GM23248 (cell line): ENCODE measurements around the gene CDK8. TPM values are rescaled to one million over a fixed set of nuclear protein-coding genes. Genes with fewer than 3 reads are reported as not detected.

ENCODE experiments used
- DNase-seq: peaks from one replicate; pipeline ENCODE4 v3.0.0-alpha.2; 2015
- H2AFZ ChIP-seq: fragments of 200-600 bp; sonication (generic); 2 replicates; pipeline ENCODE4 v1.6.1; 2016; ENCODE audit warnings: antibody characterized with exemption
- H3F3A ChIP-seq: fragments of 200-600 bp; sonication (generic); 2 replicates; pipeline ENCODE4 v1.6.1; 2016; ENCODE audit warnings: mild to moderate bottlenecking, antibody characterized with exemption, mixed run types; ENCODE audit not compliant: insufficient read depth
- H3K27ac ChIP-seq: fragments of 200-600 bp; sonication (generic); 2 replicates; pipeline ENCODE4 v1.5.1; 2016; ENCODE audit warnings: mild to moderate bottlenecking
- H3K27me3 ChIP-seq: fragments of 200-600 bp; sonication (generic); replicated peaks from 2 replicates; pipeline ENCODE4 v1.6.1; 2016; ENCODE audit warnings: mild to moderate bottlenecking; ENCODE audit not compliant: insufficient read depth
- H3K36me3 ChIP-seq: fragments of 200-600 bp; sonication (generic); 2 replicates; pipeline ENCODE4 v1.6.1; 2016; ENCODE audit warnings: low read depth, mild to moderate bottlenecking
- H3K4me1 ChIP-seq: fragments of 200-600 bp; sonication (generic); 2 replicates; pipeline ENCODE4 v1.6.1; 2016; ENCODE audit warnings: mild to moderate bottlenecking; ENCODE audit not compliant: insufficient read depth
- H3K4me2 ChIP-seq: fragments of 200-600 bp; sonication (generic); one replicate; pipeline ENCODE4 v1.6.1; 2016; ENCODE audit warnings: mild to moderate bottlenecking; ENCODE audit not compliant: unreplicated experiment
- H3K4me3 ChIP-seq: fragments of 200-600 bp; sonication (generic); 2 replicates; pipeline ENCODE4 v1.5.1; 2016; ENCODE audit warnings: mild to moderate bottlenecking
- H3K79me2 ChIP-seq: fragments of 200-600 bp; sonication (generic); 2 replicates; pipeline ENCODE4 v1.6.1; 2016; ENCODE audit warnings: mild to moderate bottlenecking; ENCODE audit not compliant: insufficient read depth
- H3K9ac ChIP-seq: fragments of 200-600 bp; sonication (generic); 2 replicates; pipeline ENCODE4 v1.6.1; 2016; ENCODE audit warnings: mild to moderate bottlenecking
- H3K9me2 ChIP-seq: fragments of 200-600 bp; sonication (generic); 2 replicates; pipeline ENCODE4 v1.6.1; 2016; ENCODE audit warnings: mixed run types, mild to moderate bottlenecking, moderate library complexity; ENCODE audit not compliant: insufficient read depth
- H3K9me3 ChIP-seq: fragments of 200-600 bp; sonication (generic); one replicate; pipeline ENCODE4 v1.6.1; 2017; ENCODE audit warnings: low read depth
- H4K20me1 ChIP-seq: fragments of 200-600 bp; sonication (generic); 2 replicates; pipeline ENCODE4 v1.6.0; 2016; ENCODE audit not compliant: insufficient read depth
- EZH2 ChIP-seq: fragments of 200-600 bp; sonication (generic); IDR thresholded peaks from 2 replicates; pipeline ENCODE4 v1.6.1; 2018; ENCODE audit warnings: antibody characterized with exemption, mild to moderate bottlenecking; ENCODE audit not compliant: insufficient read depth, poor library complexity, severe bottlenecking
- EZH2phosphoT487 ChIP-seq: fragments of 200-600 bp; sonication (generic); IDR thresholded peaks from 2 replicates; pipeline ENCODE4 v1.6.1; 2018; ENCODE audit warnings: antibody characterized with exemption, moderate library complexity, mild to moderate bottlenecking, low read depth; ENCODE audit not compliant: insufficient read depth
- WGBS, 2 experiments: methylation state at CpG; one replicate each; pipeline ENCODE4 v1.1.6; 2015 to 2017; ENCODE audit warnings: low lambda C conversion rate in 2 of 2, low coverage in 1 of 2; ENCODE audit errors: missing lambda C conversion rate in 2 of 2; 5-methylcytosine and 5-hydroxymethylcytosine counted together
- in situ Hi-C: fragments of 300-500 bp; cut with MboI; formaldehyde crosslinking; loops from 2 replicates; pipeline ENCODE4 v1.15.0; 2020
- polyA plus RNA-seq: library from polyadenylated mRNA; unstranded; fragments of >200 nt; fragmentation: Nextera tagmentation; extraction: Ambion mirVana; gene quantifications from 2 replicates; pipeline ENCODE4 v1.2.1, GENCODE V29; 2016
- total RNA-seq: library from RNA; depleted of rRNA; stranded (reverse); fragments of >200 nt; shearing (Covaris generic); gene quantifications from 2 replicates; pipeline ENCODE4 v1.2.3, GENCODE V29; 2014

The CDK8 gene
- total and polyA plus RNA-seq, 2 experiments from 2014 or later, result 5.1 to 11.9 TPM

- no peak for DNase-seq
- H3K27me3 ChIP-seq, result no peaks in the 10 kb centered on the region
- H3K27ac ChIP-seq, result no peak overlapping the region
- H3K4me3 ChIP-seq, result no peak overlapping the region
- in situ Hi-C loops, result no loop called here
- H2AFZ ChIP-seq, result 0 out of 2 replicates have a peak overlapping the region, but pooled peaks have one; percentile 60
- no peaks in the 10 kb centered on the region for H3K9me2 ChIP-seq
- no peaks in the 10 kb centered on the region for H3K9me3 ChIP-seq
- no peak overlapping the region for H3K4me2 ChIP-seq
- WGBS, 2 experiments, result 30 to 37% methylated on average over 14 of the region's 14 CpGs
- H3K79me2 ChIP-seq, result no peaks in the 10 kb centered on the region
- H3K4me1 ChIP-seq, result no peaks in the 10 kb centered on the region
- H4K20me1 ChIP-seq, result no peaks in the 10 kb centered on the region
- TF ChIP-seq EZH2phosphoT487, result no peak
- no peak for TF ChIP-seq EZH2
- H3K9ac ChIP-seq, result no peak overlapping the region
- no peaks in the 10 kb centered on the region for H3K36me3 ChIP-seq
- no peaks in the 10 kb centered on the region for H3F3A ChIP-seq
Measured at GRCh38 chr13:26424181-26424580, 170.3 kb downstream of the CDK8 start.

GRCh38 chr13:26425443-26426358, 171.8 kb downstream of the CDK8 start:
- H3K27me3 ChIP-seq, result no peaks in the 10 kb centered on the region
- 72 to 78% methylated on average over 9 of the region's 9 CpGs for WGBS, 2 experiments
- no peak for TF ChIP-seq EZH2phosphoT487
- no peak for TF ChIP-seq EZH2

GRCh38 chr13:26433776-26434175, 179.8 kb downstream of the CDK8 start:
- Histone ChIP-seq H3K79me2 (no peaks in the 10 kb centered on the region), H3K36me3 (no peaks in the 10 kb centered on the region), H3K27me3 (no peaks in the 10 kb centered on the region), H3K4me1 (no peaks in the 10 kb centered on the region), H2AFZ (no peak overlapping the region), H3F3A (no peaks in the 10 kb centered on the region), H4K20me1 (no peaks in the 10 kb centered on the region), H3K4me3 (no peak overlapping the region), H3K4me2 (no peak overlapping the region), H3K9me3 (peaks cover 11% of the 10 kb centered on the region), H3K9ac (no peak overlapping the region), H3K9me2 (no peaks in the 10 kb centered on the region), H3K27ac (no peak overlapping the region)
- DNase-seq, result no peak
- in situ Hi-C loops, result no loop called here
- TF ChIP-seq EZH2phosphoT487 (no peak), EZH2 (no peak)
- 30 to 32% methylated on average over 4 of the region's 4 CpGs for WGBS, 2 experiments

More at GRCh38 chr13:26425443-26426358, 171.8 kb downstream of the CDK8 start:
- H3K4me2 ChIP-seq, result no peak overlapping the region
- H3K9me2 ChIP-seq, result no peaks in the 10 kb centered on the region
- no peaks in the 10 kb centered on the region for H3K9me3 ChIP-seq
- no peaks in the 10 kb centered on the region for H3K79me2 ChIP-seq
- no peak overlapping the region for H3K4me3 ChIP-seq
- H2AFZ ChIP-seq, result no peak overlapping the region
- no peaks in the 10 kb centered on the region for H3K36me3 ChIP-seq
- H3F3A ChIP-seq, result no peaks in the 10 kb centered on the region
- in situ Hi-C loops, result no loop called here
- DNase-seq, result no peak
- H4K20me1 ChIP-seq, result no peaks in the 10 kb centered on the region
- no peaks in the 10 kb centered on the region for H3K4me1 ChIP-seq
- H3K27ac ChIP-seq, result no peak overlapping the region
- H3K9ac ChIP-seq, result no peak overlapping the region

GRCh38 chr13:26435171-26435570, 181.2 kb downstream of the CDK8 start:
- Histone ChIP-seq H3K9me3 (peaks cover 11% of the 10 kb centered on the region), H3K27me3 (no peaks in the 10 kb centered on the region), H3K4me2 (no peak overlapping the region), H2AFZ (no peak overlapping the region), H3K36me3 (no peaks in the 10 kb centered on the region), H3F3A (0 out of 2 replicates have a peak, but pooled peaks cover 5% of the 10 kb centered on the region), H3K27ac (no peak overlapping the region), H4K20me1 (no peaks in the 10 kb centered on the region), H3K9me2 (no peaks in the 10 kb centered on the region), H3K4me3 (no peak overlapping the region), H3K9ac (no peak overlapping the region), H3K79me2 (no peaks in the 10 kb centered on the region), H3K4me1 (peaks cover 3% of the 10 kb centered on the region; the same call in 1 of the 2 replicates)
- no peak for DNase-seq
- in situ Hi-C loops, result no loop called here
- no peak for TF ChIP-seq EZH2phosphoT487
- TF ChIP-seq EZH2, result no peak

DNA sequence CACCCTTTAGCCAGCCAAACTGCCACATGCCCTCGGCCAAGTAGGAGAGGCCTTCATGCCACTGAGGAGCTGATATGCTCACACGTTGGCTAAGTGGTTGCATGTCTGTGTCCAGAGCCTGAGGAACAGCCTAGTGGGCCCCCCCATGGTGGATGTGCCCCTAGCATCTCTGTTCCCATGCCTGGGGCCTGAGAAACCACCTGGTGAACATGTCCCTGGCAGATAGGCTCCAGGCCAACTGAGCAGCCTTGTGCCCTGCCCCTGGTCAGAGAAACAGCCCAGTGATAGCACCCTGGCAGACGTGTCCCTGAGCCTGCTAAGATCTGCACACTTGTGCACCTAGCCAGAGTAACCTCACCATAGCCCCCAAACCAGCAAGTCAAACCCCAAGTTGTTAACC, 181.7 kb downstream of the CDK8 start:
- Histone ChIP-seq H3K4me2 (no peak overlapping the region), H3K79me2 (no peaks in the 10 kb centered on the region), H2AFZ (no peak overlapping the region), H3K27ac (no peak overlapping the region), H3K9ac (no peak overlapping the region), H3K9me2 (no peaks in the 10 kb centered on the region), H3K9me3 (peaks cover 11% of the 10 kb centered on the region), H3K4me3 (no peak overlapping the region), H3K27me3 (no peaks in the 10 kb centered on the region), H3K4me1 (peaks cover 7% of the 10 kb centered on the region), H4K20me1 (no peaks in the 10 kb centered on the region), H3K36me3 (no peaks in the 10 kb centered on the region), H3F3A (0 out of 2 replicates have a peak, but pooled peaks cover 5% of the 10 kb centered on the region)
- in situ Hi-C loops, result no loop called here
- no peak for TF ChIP-seq EZH2phosphoT487
- no peak for TF ChIP-seq EZH2
- WGBS, 2 experiments, result 15 to 16% methylated on average over 3 of the region's 3 CpGs
- no peak for DNase-seq
